Lung microvascular endothelial cell (primary cell): ENCODE measurements around the gene BHLHA9. TPM values are rescaled to one million over a fixed set of nuclear protein-coding genes. Genes with fewer than 3 reads are reported as not detected.
A peak's percentile ranks its signal among the peaks of the same experiment; 100 is the strongest.

Experiments
- DNase-seq, 2 donors: peaks; one replicate each; pipeline versions ENCODE4 v3.0.0 to v3.0.0-alpha.2; 2010; ENCODE audit warnings: low read depth in 2 of 2
- total RNA-seq: library from RNA; depleted of rRNA; stranded (reverse); fragments of >200 nt; gene quantifications from 2 replicates; pipeline ENCODE4 v1.2.1, GENCODE V29; 2014

BHLHA9 gene
- total RNA-seq, 1 donor from 2014 or later = not detected

DNA sequence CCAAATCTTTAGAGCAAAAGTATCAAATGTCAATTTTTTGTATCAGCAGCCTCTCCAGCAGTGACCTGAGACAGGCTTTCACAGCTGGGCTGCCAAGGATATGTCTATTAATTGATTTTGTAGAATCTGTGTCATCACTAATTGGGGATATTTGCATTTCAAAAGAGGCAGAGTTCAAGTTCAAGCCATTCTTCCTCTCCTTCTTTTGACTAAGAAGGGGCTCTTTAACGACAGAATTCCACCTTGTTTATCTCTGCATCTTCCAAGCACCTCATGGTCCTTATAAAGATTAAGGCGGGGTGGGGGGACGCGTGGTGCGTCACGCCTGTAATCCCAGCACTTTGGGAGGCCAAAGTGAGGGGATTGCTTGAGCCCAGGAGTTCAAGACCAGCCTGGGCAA, 15.2 kb upstream of the BHLHA9 start:
- no peak for DNase-seq

GRCh38 chr17:1256699-1257098, 13.5 kb upstream of the BHLHA9 start:
- no peak for DNase-seq

GRCh38 chr17:1260086-1260769, 10.0 kb upstream of the BHLHA9 start:
- no peak for DNase-seq

DNA sequence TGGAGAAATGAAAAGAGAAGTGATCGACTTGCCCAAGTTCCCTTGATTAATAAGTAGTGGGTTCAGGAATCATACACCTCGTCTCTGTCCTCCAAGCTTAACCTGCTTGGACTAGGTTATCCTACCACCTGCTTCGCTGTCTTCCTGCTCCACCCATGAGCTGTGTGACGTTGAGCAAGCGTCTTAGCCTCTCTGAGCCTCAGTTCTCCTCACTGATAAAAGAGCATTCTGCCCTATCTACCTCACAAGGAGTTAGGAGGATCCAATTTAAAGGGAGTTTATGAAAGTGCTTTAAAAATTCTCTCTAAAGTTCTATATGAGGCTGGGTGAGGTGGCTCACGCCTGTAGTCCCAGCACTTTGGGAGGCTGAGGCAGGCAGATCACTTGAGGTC, 9.5 kb upstream of the BHLHA9 start:
- no peak for DNase-seq

GRCh38 chr17:1264196-1264595, 6.0 kb upstream of the BHLHA9 start:
- no peak for DNase-seq

GRCh38 chr17:1267471-1267943, 2.7 kb upstream of the BHLHA9 start:
- DNase-seq = peak; percentile 9 to 70

GRCh38 chr17:1271030-1271423, 783 bp downstream of the BHLHA9 start:
- no peak for DNase-seq

GRCh38 chr17:1271441-1271840, 1.2 kb downstream of the BHLHA9 start:
- no peak for DNase-seq

GRCh38 chr17:1272701-1273100, 2.5 kb downstream of the BHLHA9 start:
- DNase-seq = no peak

- DNase-seq = no peak
Measured at GRCh38 chr17:1273492-1274244, 3.4 kb downstream of the BHLHA9 start.

- DNase-seq = no peak
Measured at GRCh38 chr17:1274245-1274608, 4.0 kb downstream of the BHLHA9 start.

DNA sequence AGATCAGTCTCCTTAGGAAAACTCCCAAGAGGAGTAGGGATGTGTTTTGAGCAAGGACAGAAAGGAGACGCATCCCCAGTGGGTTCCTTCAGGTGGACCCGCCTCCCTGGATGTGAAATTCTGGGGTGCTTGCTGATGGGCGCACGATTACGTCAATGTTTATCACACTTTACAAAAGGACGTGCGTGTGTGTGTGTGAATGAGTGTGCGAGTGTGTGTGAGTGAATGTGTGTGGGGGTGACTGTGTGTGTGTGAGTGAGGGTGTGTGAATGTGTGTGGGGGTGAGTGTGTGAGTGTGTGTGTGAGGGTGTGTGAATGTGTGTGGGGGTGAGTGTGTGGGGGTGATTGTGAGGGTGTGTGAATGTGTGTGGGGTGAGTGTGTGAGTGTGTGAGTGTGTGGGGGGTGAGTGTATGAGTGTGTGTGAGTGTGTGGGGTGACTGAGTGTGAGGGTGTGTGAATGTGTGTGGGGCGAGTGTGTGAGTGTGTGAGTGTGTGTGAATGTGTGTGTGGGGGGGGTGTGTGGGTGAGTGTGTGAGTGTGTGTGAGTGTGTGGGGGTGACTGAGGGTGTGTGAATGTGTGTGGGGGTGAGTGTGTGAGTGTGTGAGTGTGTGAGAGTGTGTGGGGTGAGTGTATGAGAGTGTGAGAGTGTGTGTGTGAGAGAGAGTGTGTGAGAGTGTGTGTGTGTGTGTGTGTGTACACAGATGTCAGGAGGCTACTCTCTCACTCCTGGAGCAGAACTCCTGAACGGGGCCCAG, 5.1 kb downstream of the BHLHA9 start:
- DNase-seq = no peak

DNA sequence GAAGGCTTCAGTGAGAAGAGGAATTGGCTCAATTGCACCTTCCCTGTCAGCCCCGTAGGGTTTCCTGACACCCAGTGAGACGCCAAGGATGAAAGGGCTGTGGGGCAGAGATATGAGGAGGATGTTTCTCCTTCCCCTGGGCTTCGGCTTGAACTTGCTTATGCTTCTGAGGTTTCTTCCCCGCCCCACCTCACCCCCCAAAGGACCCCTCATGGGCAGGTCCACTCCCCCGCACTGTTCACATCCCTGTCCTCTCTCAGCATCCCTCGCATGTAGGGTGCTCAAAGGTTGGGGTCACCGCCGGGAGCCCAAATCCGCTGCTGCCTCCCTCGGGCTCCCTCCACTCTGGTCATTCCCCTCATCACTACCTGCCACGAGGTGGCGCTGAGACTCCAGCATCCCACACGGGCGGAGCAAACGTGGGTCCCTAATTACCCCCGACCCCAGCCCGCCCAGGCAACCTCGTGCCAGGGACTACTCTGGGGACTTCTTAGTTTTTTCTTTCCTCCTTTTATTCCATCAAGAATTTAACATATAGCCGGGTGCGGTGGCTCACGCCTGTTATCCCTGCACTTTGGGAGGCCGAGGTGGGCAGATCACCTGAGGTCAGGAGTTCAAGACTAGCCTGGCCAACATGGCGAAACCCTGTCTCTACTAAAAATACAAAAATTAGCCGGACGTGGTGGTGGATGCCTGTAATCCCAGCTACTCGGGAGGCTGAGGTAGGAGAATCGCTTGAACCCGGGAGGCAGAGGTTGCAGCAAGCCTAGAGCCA, 5.9 kb downstream of the BHLHA9 start:
- DNase-seq = peak; percentile 40 to 62

DNA sequence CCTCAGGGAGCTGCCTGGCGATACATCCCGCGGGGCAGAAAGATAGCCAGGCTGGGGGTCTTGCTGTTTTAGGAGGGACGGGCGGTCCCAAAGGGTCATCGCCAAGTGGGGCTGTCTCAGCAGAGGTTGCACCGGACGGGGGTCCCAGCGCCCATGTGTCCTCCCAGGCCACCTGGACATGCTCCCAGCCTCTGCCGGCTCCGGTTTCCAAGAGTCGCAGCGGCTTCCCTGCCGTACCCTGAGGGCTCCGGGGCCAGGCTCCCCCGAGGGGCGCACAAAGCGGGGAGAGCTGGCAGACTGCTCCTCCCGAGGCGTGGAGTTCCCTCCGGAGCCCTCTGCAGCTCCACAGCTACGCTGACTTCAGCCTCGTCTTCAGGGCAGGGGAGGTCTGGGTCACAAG, 10.4 kb downstream of the BHLHA9 start:
- no peak for DNase-seq

- no peak for DNase-seq
Measured at GRCh38 chr17:1286379-1287106, 16.3 kb downstream of the BHLHA9 start.

DNA sequence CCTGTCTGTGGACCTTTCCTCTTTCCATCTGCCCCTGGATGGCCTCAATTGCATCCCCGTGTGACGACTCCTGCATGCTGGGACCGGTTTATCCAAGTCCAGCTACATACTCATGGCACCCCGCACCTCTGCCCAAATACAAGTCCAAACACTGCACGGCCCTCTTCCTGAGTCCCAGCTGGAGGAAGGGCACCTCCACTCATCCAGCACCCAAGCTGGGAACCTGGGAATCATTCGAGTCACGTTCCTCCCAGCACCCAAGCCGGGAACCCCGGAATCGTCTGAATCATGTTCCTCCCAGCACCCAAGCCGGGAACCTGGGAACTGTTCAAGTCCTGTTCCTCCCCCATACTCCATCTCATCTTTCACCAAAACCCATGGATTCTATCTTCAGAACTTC, 19.5 kb downstream of the BHLHA9 start:
- no peak for DNase-seq

DNA sequence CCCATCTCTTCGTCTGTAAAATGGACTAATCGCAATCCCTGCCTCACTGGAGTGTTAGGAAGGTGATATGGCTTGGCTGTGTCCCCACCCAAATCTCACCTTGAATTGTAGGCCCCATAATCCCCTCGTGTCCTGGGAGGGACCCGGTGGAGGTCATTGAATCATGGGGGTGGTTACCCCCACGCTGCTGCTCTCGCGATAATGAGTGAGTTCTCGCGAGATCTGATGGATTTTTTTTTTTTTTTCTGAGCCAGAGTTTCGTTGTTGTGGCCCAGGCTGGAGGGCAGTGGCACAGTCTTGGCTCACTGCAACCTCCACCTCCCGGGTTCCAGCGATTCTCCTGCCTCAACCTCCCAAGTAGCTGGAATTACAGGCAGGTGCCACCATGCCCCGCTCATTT, 20.4 kb downstream of the BHLHA9 start:
- DNase-seq = no peak

DNA sequence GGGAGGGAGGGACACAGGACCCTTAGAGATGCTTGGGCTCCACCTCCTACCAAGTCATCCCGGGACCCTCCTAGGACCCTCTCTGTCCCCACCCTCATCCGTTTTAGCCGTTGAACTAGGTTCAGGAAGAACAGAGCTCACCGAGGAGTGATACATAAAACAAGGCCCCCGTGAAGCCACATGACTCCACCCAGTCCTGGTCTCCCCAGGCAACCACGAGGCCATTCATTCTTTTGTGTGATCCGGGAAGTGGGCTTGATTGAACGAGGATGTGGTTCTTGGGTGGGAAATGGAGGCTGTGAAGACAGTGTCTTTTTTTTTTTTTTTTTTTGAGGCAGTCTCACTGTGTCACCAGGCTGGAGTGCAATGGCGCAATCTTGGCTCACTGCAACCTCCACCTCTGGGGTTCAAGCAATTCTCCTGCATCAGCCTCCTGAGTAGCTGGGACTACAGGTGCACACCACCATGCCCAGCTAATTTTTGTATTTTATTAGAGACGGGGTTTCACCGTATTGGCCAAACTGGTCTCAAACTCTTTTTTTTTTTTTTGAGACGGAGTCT, 24.0 kb downstream of the BHLHA9 start:
- DNase-seq = no peak

GRCh38 chr17:1298606-1299005, 28.4 kb downstream of the BHLHA9 start:
- no peak for DNase-seq

- no peak for DNase-seq
Measured at GRCh38 chr17:1299552-1300370, 29.5 kb downstream of the BHLHA9 start.
